Thyroid gland (tissue), 4 donors: ENCODE results near the gene TGFBR3. TPM values are rescaled to one million over a fixed set of nuclear protein-coding genes. Genes with fewer than 3 reads are reported as not detected.

ENCODE experiments used
- DNase-seq, 2 donors: peaks; one replicate each; pipeline ENCODE4 v3.0.0-alpha.2; 2019
- H3K27ac ChIP-seq, 3 donors: fragments of 200-600 bp; sonication (generic); 1 replicate in 2 of 3; 2 replicates in 1 of 3; pipeline ENCODE4 v1.5.1; 2016 to 2019; ENCODE audit warnings: mild to moderate bottlenecking in 1 of 3, moderate library complexity in 1 of 3
- H3K27me3 ChIP-seq: fragments of 200-600 bp; sonication (generic); one replicate; pipeline ENCODE4 v1.5.1; 2019
- H3K36me3 ChIP-seq, 2 donors: fragments of 200-600 bp; sonication (generic); one replicate each; pipeline ENCODE4 v1.5.1; 2016 to 2019
- H3K4me1 ChIP-seq, 2 donors: fragments of 200-600 bp; sonication (generic); one replicate each; pipeline ENCODE4 v1.5.1; 2017 to 2019
- H3K4me3 ChIP-seq, 3 donors: fragments of 200-600 bp; sonication (generic); replicated peaks in 1 of 3; 1 replicate in 2 of 3; 2 replicates in 1 of 3; pipeline ENCODE4 v1.5.1; 2016; ENCODE audit warnings: mild to moderate bottlenecking in 1 of 3
- H3K9me3 ChIP-seq: fragments of 200-600 bp; sonication (generic); one replicate; pipeline ENCODE4 v1.5.1; 2017
- POLR2A ChIP-seq, 2 donors: fragments of 450-650 bp; IDR thresholded peaks; one replicate each; pipeline ENCODE4 v1.6.1; 2017; ENCODE audit warnings: antibody characterized with exemption in 2 of 2, mild to moderate bottlenecking in 2 of 2, moderate library complexity in 1 of 2
- WGBS, 2 donors: methylation state at CpG; one replicate each; pipeline ENCODE4 v1.1.5; 2017; 5-methylcytosine and 5-hydroxymethylcytosine counted together
- intact Hi-C: fragments of 100-400 bp; cut with DNase I; formaldehyde crosslinking; loops from one replicate; pipeline ENCODE4 v1.15.1; 2023
- total RNA-seq, 4 donors: library from RNA; depleted of rRNA; stranded (reverse); fragments of >200 nt; gene quantifications; one replicate each; pipeline ENCODE4 v1.2.3, GENCODE V29; 2016
- TF ChIP-seq, protein P1 (sequence below), 6 experiments: fragments of 200-600 bp in 3 of 6; fragments of 450-650 bp in 3 of 6; sonication (generic) in 3 of 6; IDR thresholded peaks; one replicate each; pipeline ENCODE4 v1.5.1; 2016 to 2019; ENCODE audit warnings: antibody characterized with exemption in 6 of 6, mild to moderate bottlenecking in 2 of 6, inconsistent platforms in 1 of 6, moderate library complexity in 1 of 6

TGFBR3 gene
- total RNA-seq, 4 donors from 2014 or later = 37.2 to 223 (median 106) TPM

DNA sequence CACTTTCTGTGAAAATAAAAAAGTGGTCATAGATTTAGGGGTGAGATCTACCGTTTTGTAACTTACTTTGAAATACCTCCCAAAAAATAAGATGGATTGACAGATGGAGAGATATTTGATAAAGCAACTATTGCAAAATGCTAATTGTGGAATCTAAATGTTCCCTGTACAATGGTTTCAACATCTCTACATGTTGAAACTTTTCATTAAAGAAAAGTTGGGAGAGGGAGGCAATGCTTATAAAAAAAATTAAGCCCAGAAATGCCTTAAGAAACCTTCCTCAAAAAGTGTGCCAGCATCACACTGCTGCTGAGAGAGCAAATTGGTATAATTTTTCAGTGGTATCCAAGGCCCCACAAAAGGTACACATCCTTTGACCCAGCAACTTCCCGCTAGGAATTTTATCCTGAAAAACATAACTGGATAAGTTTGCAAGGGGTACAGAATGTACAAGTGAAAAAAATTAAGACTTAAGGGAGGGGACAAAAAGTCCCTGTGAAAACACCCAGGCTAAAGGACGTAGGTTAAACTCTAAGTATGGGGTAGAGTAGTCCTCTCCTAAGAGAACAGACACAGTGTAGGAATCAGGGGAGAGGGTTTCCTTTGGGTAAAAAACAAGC, 84.3 kb downstream of the TGFBR3 start:
- no peak for TF ChIP-seq POLR2A (IDR thresholded peaks at IDR 0.05)
- TF ChIP-seq, protein P1, sequence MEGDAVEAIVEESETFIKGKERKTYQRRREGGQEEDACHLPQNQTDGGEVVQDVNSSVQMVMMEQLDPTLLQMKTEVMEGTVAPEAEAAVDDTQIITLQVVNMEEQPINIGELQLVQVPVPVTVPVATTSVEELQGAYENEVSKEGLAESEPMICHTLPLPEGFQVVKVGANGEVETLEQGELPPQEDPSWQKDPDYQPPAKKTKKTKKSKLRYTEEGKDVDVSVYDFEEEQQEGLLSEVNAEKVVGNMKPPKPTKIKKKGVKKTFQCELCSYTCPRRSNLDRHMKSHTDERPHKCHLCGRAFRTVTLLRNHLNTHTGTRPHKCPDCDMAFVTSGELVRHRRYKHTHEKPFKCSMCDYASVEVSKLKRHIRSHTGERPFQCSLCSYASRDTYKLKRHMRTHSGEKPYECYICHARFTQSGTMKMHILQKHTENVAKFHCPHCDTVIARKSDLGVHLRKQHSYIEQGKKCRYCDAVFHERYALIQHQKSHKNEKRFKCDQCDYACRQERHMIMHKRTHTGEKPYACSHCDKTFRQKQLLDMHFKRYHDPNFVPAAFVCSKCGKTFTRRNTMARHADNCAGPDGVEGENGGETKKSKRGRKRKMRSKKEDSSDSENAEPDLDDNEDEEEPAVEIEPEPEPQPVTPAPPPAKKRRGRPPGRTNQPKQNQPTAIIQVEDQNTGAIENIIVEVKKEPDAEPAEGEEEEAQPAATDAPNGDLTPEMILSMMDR (IDR thresholded peaks at IDR 0.05) = no peak
- no peaks in the 10 kb centered on the region for H3K9me3 ChIP-seq
- intact Hi-C loops = no loop called here
- DNase-seq = no peak
- H3K27me3 ChIP-seq = no peaks in the 10 kb centered on the region
- H3K4me3 ChIP-seq = no peak overlapping the region
- 96 to 97% methylated on average over 3 of the region's 3 CpGs for WGBS, 2 donors
- H3K4me1 ChIP-seq = peaks cover 0 to 49% of the 10 kb centered on the region in 2 donors
- H3K27ac ChIP-seq = no peak overlapping the region
- H3K36me3 ChIP-seq = peaks cover 0 to 1% of the 10 kb centered on the region in 2 donors

- peaks cover 0 to 7% of the 10 kb centered on the region in 2 donors for H3K36me3 ChIP-seq
- no peak overlapping the region for H3K27ac ChIP-seq
- H3K9me3 ChIP-seq = no peaks in the 10 kb centered on the region
- no peak overlapping the region for H3K4me3 ChIP-seq
- intact Hi-C loops = no loop called here
- H3K4me1 ChIP-seq = peaks cover 3 to 33% of the 10 kb centered on the region in 2 donors
- TF ChIP-seq, protein P1 (IDR thresholded peaks at IDR 0.05) = no peak
- no peak for TF ChIP-seq POLR2A (IDR thresholded peaks at IDR 0.05)
- DNase-seq = no peak
- H3K27me3 ChIP-seq = no peaks in the 10 kb centered on the region
- WGBS, 2 donors = 89 to 95% methylated on average over 3 of the region's 3 CpGs
Measured at GRCh38 chr1:91799863-91800262, 86.1 kb downstream of the TGFBR3 start.

DNA sequence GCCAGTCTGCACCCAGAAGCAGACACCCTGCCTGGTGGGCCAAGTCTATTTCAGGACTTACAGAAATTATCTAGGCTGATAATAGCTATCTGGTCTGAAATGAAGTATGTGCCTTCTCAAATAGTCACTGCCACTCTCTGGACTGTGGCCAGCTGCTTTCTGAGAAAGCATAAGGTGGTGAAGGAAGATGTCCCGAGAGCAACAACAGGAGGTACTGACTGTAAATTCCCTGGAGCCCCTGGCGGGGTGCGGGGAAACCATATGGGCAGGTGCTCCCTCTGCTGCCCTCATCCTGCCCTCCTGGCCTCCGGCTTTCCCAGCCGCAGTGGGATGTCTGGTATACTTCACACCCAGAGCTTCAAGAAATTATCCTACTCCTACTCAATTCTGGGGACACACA, 86.8 kb downstream of the TGFBR3 start:
- Histone ChIP-seq H3K9me3 (no peaks in the 10 kb centered on the region), H3K36me3 (peaks cover 0 to 7% of the 10 kb centered on the region in 2 donors), H3K4me1 (peaks cover 3 to 27% of the 10 kb centered on the region in 2 donors), H3K4me3 (no peak overlapping the region), H3K27ac (peak overlapping the region in 1 of 3 donors; percentile 20), H3K27me3 (no peaks in the 10 kb centered on the region)
- TF ChIP-seq, protein P1 (IDR thresholded peaks at IDR 0.05) = no peak
- TF ChIP-seq POLR2A (IDR thresholded peaks at IDR 0.05) = no peak
- no peak for DNase-seq
- intact Hi-C loops = no loop called here
- WGBS, 2 donors = 88 to 93% methylated on average over 5 of the region's 5 CpGs

DNA sequence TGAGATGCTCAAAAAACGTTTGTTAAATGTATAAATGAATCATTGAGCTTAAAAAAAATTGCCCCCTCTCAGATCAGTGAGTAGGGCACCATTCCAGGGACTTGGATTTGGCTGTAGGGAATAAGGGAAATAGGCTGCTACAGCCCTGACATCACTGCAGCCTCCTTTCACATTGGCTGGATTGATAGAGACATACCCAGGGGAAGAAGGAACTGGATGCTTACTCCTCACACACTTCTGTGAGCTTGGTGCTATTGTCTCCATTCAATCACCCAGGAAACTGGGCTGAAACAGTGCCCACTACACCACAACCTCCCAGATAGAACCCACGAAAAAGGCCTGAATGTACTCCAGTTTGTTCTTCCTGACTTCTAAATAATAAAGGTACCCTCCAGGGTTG, 87.2 kb downstream of the TGFBR3 start:
- no peak for TF ChIP-seq POLR2A (IDR thresholded peaks at IDR 0.05)
- TF ChIP-seq, protein P1 (IDR thresholded peaks at IDR 0.05) = no peak
- intact Hi-C loops = no loop called here
- peak overlapping the region in 1 of 3 donors; percentile 20 for H3K27ac ChIP-seq
- no peak overlapping the region for H3K4me3 ChIP-seq
- no peaks in the 10 kb centered on the region for H3K27me3 ChIP-seq
- 46 to 59% methylated on average over 2 of the region's 2 CpGs for WGBS, 2 donors
- no peaks in the 10 kb centered on the region for H3K9me3 ChIP-seq
- peaks cover 0 to 7% of the 10 kb centered on the region in 2 donors for H3K36me3 ChIP-seq
- H3K4me1 ChIP-seq = peaks cover 3 to 23% of the 10 kb centered on the region in 2 donors
- DNase-seq = no peak

- TF ChIP-seq, protein P1 (IDR thresholded peaks at IDR 0.05) = no peak
- TF ChIP-seq POLR2A (IDR thresholded peaks at IDR 0.05) = no peak
- H3K27me3 ChIP-seq = no peaks in the 10 kb centered on the region
- H3K4me1 ChIP-seq = peaks cover 3 to 18% of the 10 kb centered on the region in 2 donors
- WGBS, 2 donors = 87 to 89% methylated on average over 5 of the region's 5 CpGs
- peak overlapping the region in 1 of 3 donors; percentile 31 for H3K27ac ChIP-seq
- no peak overlapping the region for H3K4me3 ChIP-seq
- DNase-seq = no peak
- no peaks in the 10 kb centered on the region for H3K9me3 ChIP-seq
- intact Hi-C loops = no loop called here
- H3K36me3 ChIP-seq = peaks cover 0 to 7% of the 10 kb centered on the region in 2 donors
Measured at GRCh38 chr1:91798241-91798648, 87.7 kb downstream of the TGFBR3 start.
